ENCODE measurements around the gene SLC15A2. TPM values are rescaled to one million over a fixed set of nuclear protein-coding genes. Genes with fewer than 3 reads are reported as not detected.

Gene SLC15A2
- total and polyA plus RNA-seq, 12 donors = 0.51 to 4.0 (median 2.2) TPM

DNA sequence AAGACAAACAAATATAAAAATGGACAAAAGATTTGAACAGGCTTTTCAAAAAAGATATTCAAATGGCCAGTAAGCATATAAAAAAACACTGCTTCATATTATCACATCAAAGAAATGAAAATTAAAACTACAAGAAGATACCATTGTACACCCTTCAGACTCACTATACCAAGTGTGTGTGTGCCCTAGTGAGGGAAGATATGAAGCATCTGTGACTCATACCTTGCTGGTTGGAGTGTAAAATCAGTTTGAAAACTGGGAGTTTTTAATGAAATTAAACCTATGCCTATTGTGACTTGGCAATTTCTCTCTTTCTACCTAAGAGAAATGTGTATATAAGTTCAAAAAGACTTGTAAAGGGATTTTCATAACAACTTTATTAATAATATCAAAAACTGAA, 23.5 kb upstream of the SLC15A2 start:
- no peaks in the 10 kb centered on the region for H3K4me1 ChIP-seq (replicated peaks in 1 of 2)
- DNase-seq = no peak

DNA sequence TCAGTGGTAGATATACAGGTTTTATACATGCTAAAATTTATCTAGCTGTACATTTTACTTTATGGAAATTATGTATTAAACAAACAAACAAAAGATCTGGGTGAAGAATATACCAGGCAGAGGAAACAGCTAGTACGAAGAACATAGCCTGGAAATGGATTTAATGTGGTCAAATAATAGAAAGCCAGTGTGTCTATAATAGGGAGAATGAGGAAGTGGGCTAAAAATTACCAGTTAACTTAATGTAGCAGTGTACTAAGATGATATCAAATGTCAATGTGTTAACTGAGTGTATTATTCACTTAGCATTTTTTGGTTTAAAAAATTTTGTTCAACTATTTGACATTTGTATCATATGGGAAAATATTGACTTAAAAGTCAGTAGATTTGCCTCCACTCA, 22.8 kb upstream of the SLC15A2 start:
- Histone ChIP-seq H3K27ac (no peak overlapping the region), H3K9me3 (replicated peaks in 1 of 3) (peaks cover 0 to 4% (median 0%) of the 10 kb centered on the region in 3 donors), H3K36me3 (replicated peaks in 1 of 2) (no peaks in the 10 kb centered on the region), H3K4me3 (no peak overlapping the region), H3K4me1 (replicated peaks in 1 of 2) (no peaks in the 10 kb centered on the region), H3K27me3 (no peaks in the 10 kb centered on the region)
- no peak for DNase-seq
- intact Hi-C loops (cut with DNase I) = no loop called here
- TF ChIP-seq, protein P1, sequence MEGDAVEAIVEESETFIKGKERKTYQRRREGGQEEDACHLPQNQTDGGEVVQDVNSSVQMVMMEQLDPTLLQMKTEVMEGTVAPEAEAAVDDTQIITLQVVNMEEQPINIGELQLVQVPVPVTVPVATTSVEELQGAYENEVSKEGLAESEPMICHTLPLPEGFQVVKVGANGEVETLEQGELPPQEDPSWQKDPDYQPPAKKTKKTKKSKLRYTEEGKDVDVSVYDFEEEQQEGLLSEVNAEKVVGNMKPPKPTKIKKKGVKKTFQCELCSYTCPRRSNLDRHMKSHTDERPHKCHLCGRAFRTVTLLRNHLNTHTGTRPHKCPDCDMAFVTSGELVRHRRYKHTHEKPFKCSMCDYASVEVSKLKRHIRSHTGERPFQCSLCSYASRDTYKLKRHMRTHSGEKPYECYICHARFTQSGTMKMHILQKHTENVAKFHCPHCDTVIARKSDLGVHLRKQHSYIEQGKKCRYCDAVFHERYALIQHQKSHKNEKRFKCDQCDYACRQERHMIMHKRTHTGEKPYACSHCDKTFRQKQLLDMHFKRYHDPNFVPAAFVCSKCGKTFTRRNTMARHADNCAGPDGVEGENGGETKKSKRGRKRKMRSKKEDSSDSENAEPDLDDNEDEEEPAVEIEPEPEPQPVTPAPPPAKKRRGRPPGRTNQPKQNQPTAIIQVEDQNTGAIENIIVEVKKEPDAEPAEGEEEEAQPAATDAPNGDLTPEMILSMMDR (IDR thresholded peaks at IDR 0.05) = no peak
- no peak for TF ChIP-seq POLR2A (IDR thresholded peaks at IDR 0.05)
- WGBS, 4 donors = 64 to 81% (median 70%) methylated on average over 1 of the region's 1 CpG

More for the DNA sequence above, 23.5 kb upstream of the SLC15A2 start:
- intact Hi-C loops (cut with DNase I) = no loop called here
- Histone ChIP-seq H3K4me3 (no peak overlapping the region), H3K27ac (no peak overlapping the region), H3K27me3 (no peaks in the 10 kb centered on the region), H3K9me3 (replicated peaks in 1 of 3) (peaks cover 0 to 4% (median 0%) of the 10 kb centered on the region in 3 donors), H3K36me3 (replicated peaks in 1 of 2) (no peaks in the 10 kb centered on the region)
- TF ChIP-seq, protein P1 (IDR thresholded peaks at IDR 0.05) = no peak
- TF ChIP-seq POLR2A (IDR thresholded peaks at IDR 0.05) = no peak

- WGBS, 4 donors = 63 to 89% (median 79%) methylated on average over 1 of the region's 1 CpG
- DNase-seq = no peak
- H3K4me3 ChIP-seq = no peak overlapping the region
Observed at GRCh38 chr3:121878411-121878810, 15.8 kb upstream of the SLC15A2 start.

GRCh38 chr3:121883507-121883906, 10.7 kb upstream of the SLC15A2 start:
- H3K4me3 ChIP-seq = no peak overlapping the region
- 15 to 44% (median 26%) methylated on average over 1 of the region's 1 CpG for WGBS, 4 donors
- H3K27me3 ChIP-seq = no peaks in the 10 kb centered on the region
- TF ChIP-seq POLR2A (IDR thresholded peaks at IDR 0.05) = no peak
- TF ChIP-seq, protein P1 (IDR thresholded peaks at IDR 0.05) = peak in 3 of 6 experiments; percentile 21 to 29 (median 23)
- no peak for DNase-seq
- intact Hi-C loops (cut with DNase I) = no loop called here
- no peak overlapping the region for H3K27ac ChIP-seq
- H3K36me3 ChIP-seq (replicated peaks in 1 of 2) = no peaks in the 10 kb centered on the region
- H3K9me3 ChIP-seq (replicated peaks in 1 of 3) = no peaks in the 10 kb centered on the region
- no peaks in the 10 kb centered on the region for H3K4me1 ChIP-seq (replicated peaks in 1 of 2)

More at GRCh38 chr3:121878411-121878810, 15.8 kb upstream of the SLC15A2 start:
- no peaks in the 10 kb centered on the region for H3K4me1 ChIP-seq (replicated peaks in 1 of 2)
- TF ChIP-seq, protein P1 (IDR thresholded peaks at IDR 0.05) = no peak
- no peak for TF ChIP-seq POLR2A (IDR thresholded peaks at IDR 0.05)
- H3K27ac ChIP-seq = no peak overlapping the region
- intact Hi-C loops (cut with DNase I) = no loop called here
- no peaks in the 10 kb centered on the region for H3K9me3 ChIP-seq (replicated peaks in 1 of 3)
- no peaks in the 10 kb centered on the region for H3K36me3 ChIP-seq (replicated peaks in 1 of 2)
- H3K27me3 ChIP-seq = no peaks in the 10 kb centered on the region
